ENCODE results near the gene APBA1.

DNA sequence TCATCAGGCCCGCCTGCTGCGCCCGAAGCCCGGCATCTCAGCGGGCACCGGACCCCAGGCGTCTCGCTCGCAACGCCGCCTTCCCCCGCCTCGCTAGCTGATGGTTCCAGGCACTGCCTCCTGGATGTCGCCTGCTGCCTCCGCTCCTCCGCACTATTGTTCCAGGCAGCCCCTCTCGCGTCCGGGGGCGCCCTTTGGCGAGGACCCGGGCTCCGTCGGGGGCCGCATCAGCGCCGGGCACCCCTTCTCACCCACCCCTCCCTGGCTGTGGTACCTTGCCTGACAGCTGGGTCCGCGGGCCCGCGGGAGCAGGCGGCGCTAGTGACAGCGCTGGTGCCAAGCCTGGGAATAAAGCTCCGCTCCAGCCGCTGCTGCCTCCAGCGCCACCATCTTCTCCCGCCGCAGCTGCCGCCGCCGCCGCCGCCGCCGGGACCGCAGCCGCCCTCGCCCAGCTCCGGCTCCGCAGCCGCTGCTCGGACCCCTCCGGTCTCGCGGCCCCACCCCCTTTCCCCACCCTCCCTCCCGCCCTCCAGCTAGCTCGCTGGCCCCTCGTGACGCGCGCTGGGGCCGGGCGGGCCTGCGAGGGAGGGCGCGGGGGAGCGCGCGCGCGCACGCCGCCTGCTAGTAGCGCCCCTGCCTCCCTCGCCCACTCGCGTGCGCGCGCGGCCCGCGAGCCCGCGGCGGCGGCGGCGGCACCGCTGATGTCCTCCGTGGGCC lies at the start of gene APBA1:
- TF ChIP-seq, protein P1, sequence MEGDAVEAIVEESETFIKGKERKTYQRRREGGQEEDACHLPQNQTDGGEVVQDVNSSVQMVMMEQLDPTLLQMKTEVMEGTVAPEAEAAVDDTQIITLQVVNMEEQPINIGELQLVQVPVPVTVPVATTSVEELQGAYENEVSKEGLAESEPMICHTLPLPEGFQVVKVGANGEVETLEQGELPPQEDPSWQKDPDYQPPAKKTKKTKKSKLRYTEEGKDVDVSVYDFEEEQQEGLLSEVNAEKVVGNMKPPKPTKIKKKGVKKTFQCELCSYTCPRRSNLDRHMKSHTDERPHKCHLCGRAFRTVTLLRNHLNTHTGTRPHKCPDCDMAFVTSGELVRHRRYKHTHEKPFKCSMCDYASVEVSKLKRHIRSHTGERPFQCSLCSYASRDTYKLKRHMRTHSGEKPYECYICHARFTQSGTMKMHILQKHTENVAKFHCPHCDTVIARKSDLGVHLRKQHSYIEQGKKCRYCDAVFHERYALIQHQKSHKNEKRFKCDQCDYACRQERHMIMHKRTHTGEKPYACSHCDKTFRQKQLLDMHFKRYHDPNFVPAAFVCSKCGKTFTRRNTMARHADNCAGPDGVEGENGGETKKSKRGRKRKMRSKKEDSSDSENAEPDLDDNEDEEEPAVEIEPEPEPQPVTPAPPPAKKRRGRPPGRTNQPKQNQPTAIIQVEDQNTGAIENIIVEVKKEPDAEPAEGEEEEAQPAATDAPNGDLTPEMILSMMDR (IDR thresholded peaks at IDR 0.05; ENCODE audit: insufficient read depth, low read length) = no peak
- TF ChIP-seq, protein P2, sequence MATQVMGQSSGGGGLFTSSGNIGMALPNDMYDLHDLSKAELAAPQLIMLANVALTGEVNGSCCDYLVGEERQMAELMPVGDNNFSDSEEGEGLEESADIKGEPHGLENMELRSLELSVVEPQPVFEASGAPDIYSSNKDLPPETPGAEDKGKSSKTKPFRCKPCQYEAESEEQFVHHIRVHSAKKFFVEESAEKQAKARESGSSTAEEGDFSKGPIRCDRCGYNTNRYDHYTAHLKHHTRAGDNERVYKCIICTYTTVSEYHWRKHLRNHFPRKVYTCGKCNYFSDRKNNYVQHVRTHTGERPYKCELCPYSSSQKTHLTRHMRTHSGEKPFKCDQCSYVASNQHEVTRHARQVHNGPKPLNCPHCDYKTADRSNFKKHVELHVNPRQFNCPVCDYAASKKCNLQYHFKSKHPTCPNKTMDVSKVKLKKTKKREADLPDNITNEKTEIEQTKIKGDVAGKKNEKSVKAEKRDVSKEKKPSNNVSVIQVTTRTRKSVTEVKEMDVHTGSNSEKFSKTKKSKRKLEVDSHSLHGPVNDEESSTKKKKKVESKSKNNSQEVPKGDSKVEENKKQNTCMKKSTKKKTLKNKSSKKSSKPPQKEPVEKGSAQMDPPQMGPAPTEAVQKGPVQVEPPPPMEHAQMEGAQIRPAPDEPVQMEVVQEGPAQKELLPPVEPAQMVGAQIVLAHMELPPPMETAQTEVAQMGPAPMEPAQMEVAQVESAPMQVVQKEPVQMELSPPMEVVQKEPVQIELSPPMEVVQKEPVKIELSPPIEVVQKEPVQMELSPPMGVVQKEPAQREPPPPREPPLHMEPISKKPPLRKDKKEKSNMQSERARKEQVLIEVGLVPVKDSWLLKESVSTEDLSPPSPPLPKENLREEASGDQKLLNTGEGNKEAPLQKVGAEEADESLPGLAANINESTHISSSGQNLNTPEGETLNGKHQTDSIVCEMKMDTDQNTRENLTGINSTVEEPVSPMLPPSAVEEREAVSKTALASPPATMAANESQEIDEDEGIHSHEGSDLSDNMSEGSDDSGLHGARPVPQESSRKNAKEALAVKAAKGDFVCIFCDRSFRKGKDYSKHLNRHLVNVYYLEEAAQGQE (IDR thresholded peaks at IDR 0.05; ENCODE audit: insufficient replicate concordance, low read depth) = no peak
- TF ChIP-seq SPI1 (IDR thresholded peaks at IDR 0.05; ENCODE audit: borderline replicate concordance, low read depth) = no peak
- TF ChIP-seq POLR2AphosphoS5 (IDR thresholded peaks at IDR 0.05; ENCODE audit: low read depth) = no peak
